OCI-LY3 (cell line): ENCODE results near the gene DHTKD1.

ENCODE experiments used
- EZH2phosphoT487 ChIP-seq: fragments of 200-600 bp; shearing (Covaris generic); IDR thresholded peaks from 2 replicates; pipeline ENCODE4 v1.6.1; 2018; ENCODE audit warnings: antibody characterized with exemption, mixed run types, low read depth
- TF ChIP-seq, protein P1 (sequence below): fragments of 200-600, 300-600 bp; sonication (generic); IDR thresholded peaks from 2 replicates; pipeline ENCODE4 v1.5.1; 2014; ENCODE audit warnings: antibody characterized with exemption, low read length, low read depth

GRCh38 chr10:12088919-12089318 is 20.2 kb downstream of the DHTKD1 start:
- TF ChIP-seq, protein P1, sequence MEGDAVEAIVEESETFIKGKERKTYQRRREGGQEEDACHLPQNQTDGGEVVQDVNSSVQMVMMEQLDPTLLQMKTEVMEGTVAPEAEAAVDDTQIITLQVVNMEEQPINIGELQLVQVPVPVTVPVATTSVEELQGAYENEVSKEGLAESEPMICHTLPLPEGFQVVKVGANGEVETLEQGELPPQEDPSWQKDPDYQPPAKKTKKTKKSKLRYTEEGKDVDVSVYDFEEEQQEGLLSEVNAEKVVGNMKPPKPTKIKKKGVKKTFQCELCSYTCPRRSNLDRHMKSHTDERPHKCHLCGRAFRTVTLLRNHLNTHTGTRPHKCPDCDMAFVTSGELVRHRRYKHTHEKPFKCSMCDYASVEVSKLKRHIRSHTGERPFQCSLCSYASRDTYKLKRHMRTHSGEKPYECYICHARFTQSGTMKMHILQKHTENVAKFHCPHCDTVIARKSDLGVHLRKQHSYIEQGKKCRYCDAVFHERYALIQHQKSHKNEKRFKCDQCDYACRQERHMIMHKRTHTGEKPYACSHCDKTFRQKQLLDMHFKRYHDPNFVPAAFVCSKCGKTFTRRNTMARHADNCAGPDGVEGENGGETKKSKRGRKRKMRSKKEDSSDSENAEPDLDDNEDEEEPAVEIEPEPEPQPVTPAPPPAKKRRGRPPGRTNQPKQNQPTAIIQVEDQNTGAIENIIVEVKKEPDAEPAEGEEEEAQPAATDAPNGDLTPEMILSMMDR, result no peak
- no peak for TF ChIP-seq EZH2phosphoT487
